SKM-1 (cell line): ENCODE measurements around the gene PRPF8.

Experiments
- DNase-seq: peaks from one replicate; lab custom pipeline; 2025; ENCODE audit not compliant: unreplicated experiment; lab: John Stamatoyannopoulos, UW

The PRPF8 gene

DNA sequence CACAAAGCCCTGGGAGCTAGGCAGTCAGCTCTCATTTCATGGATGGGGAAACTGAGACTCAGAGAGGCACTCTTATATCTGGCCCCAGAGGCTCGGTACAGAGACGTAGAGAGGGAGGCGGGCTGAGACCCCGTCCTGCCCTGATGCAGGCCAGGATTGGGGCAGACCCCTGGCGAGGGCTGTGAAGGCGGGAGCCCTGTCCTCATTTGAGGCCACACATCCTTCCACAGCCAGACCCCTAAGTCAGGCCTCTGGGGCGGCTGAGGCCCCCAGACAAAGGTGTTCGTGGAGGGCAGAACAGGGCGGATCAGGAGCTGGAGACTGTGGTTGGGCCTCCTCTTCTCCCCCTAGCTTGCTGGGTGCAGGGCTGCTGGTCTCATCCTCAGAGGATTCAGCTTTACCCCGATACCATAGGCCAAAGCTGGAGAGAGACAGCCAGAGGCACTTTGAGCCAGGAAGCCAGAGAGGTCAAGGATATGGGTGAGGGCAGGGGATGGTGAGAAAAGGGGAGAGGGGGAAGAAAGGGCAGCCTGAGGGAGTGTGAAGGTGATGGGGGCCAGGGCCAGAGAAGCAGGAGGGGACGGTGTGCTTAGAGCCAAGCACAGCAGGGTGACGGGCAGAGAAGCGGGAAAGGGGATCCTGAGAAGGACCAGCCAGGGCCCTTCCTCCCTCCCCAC lies 38.3 kb downstream of the PRPF8 start:
- DNase-seq = no peak

DNA sequence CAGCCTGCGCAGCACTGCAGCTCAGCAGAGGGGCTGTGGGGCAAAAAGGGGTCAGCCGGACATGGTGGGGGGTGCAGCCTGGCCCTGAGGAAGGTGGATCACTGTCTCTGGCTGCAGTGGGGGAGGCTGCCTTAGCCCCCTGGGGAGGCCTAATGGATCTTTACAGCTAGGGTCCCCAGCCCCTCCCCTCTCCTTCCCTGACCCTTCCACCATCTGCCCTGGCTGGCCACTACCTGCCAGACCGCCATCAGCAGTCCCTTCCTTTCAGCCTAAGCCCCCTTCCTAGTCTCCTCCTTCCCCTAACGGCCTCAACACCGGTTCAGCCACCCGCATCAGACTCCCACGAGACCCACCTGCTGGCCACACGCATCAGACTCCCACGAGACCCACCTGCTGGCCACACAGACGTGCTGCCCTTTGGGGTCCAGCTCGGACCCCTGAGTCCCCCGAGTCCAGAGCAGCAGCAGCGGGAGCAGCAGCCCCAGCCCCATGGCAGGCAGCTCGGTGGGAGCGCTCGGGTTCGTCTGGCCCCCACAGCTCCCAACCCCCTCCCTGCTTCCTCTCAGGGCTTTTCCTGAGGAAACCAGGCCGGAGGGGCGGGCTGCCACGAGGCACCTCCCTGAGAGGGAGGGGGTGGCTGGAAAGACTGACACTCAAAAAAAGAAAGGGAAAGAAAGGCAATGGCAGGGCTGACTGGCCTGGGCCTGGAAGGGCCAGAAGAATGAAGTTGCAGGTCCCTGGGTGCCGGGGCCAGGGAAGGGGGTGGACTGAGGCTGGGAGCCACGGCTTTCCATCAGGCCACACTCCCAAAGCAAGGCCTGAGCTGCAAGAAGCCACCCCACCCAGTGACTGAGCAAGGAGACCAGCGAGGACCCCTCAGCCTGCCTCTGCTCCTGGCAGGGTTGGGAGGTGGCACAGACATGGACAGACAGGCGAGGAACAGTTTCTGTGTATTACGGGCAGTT lies 39.2 kb downstream of the PRPF8 start, which contains the start of gene SCARF1:
Gene SCARF1, minus strand, starts transcription at position 526 of the 965 bp plus-strand sequence. Its CDS starts 35 bp downstream, at position 491.
- no peak for DNase-seq

DNA sequence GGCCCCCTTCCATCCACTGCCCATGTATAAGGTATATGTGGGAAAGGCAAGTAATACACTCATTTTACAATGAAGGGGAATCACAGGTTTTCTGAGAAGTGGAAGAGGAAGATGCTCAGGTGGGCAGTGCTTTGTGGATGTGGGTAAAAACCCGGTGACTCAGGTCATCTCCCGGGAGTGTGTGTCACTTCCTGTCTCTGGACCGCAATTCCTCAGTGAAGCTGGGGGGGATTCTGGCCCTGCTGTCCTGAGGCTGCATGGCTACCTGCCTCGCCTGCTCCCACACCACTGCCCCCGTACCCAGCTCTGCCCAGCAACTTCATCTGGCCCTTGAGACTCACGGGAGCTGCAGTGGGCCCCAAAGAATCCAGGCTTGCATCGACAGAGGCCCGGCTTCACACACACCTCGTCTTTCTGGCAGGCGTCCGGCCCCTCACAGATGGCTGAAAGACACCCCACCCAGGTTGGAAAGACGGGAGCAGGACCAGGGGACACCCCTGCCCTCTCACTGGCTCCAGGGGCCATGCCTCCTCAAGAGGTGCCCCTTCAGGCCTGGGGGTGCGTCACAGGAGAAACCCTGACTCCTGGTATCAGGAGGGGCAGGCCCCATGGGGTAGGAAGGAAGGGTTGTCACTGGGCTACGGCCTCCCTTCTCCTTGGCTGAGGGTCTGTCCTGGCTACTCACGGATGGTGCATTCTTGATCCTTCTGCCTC lies 40.0 kb downstream of the PRPF8 start:
- DNase-seq = no peak

DNA sequence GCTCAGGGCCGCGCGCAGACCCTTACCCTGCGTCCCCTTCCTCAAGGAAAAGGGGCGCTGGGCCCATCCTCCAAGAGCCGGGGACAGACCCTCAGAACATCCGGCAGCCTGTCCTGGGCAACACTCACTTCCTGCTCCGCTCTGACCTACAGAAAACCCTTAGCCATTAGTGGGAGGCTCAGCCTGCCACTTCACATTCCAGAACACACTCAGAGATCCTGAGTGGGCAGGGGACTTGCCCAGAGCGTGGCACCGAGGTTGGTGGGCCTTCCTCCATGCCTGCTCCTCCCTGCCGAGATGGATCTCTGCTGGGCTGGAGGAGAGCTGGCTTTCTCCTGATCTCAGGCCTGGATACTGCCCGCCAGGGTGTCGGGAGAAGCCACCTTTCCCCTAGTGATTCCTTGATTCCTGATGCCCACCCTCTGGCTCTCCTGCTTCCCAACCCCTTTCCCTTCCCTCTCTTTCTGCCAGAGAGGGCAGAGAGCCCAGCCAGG lies 40.6 kb downstream of the PRPF8 start:
- DNase-seq = no peak

DNA sequence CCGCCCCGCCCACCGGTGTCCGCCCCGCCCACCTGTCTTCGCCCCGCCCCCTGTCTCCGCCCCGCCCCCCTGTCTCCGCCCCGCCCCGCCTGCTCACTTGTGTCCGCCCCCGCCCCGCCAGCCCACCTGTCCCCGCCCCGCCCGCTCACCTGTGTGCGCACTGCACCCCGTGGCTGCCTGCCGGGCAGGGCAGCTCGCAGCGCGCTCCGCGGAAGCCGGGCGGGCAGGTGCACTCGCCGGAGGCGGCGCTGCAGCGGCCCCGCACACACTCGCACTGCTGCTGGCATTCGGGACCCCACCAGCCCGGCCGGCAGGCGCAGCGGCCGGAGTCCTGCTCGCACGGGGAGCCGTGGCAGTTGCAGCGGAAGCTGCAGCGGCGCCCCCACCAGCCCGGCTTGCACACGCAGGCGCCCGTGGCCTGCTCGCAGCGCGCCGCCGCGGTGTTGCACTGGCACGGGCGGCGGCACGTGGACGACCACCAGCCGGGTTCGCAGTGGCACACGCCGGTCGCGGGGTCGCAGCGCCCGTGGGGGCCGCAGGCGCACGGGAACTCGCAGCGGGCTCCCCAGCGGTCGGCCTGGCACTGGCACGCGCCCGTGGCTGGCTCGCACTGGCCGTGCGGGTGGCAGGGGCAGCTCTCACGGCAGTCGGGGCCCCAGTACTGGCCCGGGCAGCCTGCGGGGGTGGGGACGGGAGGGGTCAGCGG lies 41.2 kb downstream of the PRPF8 start:
- DNase-seq = no peak

DNA sequence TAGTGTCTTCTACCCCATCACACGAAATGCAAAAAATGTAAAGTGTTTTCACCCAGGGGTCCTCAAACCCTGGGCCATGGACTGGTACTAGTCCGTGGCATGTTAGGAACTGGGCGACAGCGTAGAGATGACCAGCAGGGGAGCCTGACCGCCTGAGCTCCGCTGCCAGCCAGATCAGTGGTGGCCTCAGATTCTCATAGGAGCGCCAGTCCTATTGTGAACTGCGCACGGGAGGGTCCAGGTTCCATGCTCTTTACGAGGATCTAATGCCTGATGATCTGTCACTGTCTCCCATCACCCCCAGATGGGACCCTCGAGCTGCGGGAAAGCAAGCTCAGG lies 43.6 kb downstream of the PRPF8 start:
- no peak for DNase-seq

DNA sequence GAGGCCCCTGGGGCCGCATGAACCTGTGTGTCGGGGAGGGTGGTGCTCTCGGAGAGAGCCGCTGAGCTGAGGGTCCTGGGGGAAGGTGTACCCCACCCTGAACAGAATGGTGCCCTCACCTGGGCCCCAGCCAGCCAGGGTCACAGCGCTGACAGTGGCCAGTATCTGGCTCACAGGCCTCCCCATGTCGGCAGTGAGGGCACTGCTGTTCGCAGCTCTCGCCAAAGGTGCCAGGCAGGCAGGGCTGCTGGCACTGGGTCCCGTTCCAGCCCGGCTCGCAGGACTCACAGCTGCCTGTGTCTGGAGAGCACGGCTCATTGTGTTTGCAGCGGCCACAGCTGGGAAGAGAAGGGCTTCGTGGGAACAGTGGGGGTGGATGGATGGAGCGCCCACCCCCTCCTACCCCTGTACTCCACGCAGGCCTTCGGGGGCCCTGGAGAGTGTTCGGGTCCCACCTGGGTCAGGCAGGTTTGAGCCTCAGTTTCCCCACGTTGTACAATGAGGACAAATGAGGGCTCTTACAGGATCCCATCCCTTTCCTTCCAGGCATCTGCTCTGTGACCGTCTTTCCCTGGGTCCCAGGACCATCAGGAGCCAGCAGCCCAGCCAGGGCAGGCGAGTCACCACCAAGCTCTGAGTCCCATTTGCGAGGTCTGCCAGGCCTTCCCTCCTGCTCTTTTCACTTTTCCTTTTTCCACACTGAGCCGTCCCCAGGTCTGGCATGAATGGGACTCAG lies 44.2 kb downstream of the PRPF8 start:
- no peak for DNase-seq

DNA sequence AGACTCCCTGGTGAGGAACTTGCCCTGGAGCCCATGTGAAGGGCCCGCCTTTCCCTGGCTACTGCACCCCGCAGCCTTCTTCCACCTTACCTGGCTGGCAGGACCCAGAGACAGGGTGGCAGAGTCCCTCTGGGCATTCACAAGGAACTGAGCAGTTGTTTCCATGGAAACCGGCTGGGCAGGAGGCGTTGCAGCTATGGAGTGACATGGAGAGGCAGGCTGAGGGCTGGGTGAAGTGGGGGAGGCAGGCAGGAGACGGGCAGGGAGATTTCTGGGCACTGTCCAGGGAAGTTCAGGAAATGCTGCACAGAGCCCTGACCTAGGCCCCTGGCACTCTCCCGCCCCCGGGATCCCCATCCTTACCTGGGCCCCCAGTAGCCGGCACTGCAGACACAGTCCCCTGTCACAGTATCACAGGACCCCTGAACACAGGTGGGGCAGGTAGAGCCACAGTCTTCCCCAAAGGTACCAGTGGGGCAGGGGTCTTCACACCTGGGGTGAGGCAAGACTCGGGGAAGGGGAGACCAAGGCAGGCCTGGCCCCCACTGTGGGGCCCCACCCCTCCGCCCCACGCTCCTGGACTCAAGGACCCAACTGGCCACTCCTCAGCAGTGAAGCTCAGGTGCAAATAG lies 45.0 kb downstream of the PRPF8 start:
- DNase-seq = no peak

DNA sequence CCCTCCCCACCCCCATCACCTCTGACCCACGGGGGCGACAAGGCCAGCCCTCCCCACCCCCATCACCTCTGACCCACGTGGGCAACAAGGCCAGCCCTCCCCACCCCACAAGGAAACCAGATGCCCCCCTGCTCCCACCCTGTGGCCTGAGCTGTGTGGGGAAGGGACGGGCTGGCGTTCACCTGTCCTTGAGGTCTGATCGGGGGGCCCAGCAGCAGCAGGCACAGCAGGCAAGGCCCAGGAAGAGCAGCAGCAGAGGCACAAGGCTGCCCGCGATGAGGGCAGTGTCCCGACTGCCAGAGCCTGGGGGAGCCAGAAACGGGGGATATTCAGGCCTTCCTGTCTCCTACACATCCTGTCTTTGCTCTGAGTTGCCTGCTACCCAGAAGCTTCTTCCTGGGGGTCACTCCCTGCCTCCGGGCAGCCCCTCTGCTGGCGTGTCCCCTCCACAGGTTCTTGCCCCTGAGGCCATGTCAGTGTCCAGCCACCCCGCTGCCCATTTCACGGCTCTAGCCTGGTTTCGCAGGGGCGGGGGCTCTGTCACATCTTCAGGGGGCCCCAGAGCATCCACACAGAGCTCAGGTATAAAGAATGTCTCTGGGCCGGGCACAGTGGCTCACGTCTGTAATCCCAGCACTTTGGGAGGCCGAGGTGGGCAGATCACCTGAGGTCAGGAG lies 45.9 kb downstream of the PRPF8 start:
- no peak for DNase-seq

DNA sequence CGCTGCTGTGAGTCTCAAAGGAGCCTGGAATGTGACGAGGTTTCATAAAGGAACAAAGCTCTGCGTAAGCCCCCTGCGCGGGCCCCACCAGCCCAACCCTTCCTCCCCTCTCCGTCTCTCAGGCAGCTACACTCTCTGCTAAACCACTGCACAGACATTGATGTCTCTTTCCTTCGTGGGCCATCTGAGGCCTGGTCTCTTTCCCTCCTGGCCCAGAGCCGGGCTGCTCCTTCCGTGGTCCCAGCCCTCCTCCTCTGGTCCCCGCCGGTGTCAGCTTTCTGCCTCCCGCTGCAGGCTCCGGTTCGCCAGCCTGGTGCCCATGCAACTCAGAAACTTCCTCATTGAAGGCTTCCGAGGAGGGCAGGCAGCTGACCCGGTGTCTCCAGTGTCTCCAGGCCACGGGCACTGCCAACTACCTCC lies 46.5 kb downstream of the PRPF8 start:
- no peak for DNase-seq

DNA sequence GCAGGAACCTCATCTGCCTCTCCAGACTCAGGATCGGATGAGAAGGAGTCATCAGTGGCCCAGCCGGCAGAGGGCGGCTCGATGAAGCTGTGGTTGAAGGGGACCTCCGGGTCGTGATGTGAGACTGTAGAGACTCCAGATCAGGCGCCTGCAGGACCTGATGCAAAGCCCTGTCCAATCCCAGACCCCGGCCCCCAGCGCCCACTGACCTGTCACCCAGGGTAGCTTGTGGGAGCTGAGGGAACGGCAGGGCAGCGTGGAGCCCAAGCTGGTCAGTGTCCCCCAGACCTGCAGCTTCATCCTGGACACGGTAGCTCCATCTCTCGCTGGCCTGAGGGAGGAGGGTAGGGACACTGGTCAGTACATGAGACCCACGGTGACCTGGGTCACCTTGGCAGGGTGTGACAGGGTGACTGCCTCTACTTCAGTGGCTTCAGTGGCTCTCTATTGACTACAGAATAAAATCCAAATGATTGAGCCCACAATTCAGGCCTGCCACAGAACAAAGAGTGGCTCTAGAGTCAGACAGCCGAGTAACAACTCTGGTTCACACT lies 47.9 kb downstream of the PRPF8 start:
- no peak for DNase-seq

DNA sequence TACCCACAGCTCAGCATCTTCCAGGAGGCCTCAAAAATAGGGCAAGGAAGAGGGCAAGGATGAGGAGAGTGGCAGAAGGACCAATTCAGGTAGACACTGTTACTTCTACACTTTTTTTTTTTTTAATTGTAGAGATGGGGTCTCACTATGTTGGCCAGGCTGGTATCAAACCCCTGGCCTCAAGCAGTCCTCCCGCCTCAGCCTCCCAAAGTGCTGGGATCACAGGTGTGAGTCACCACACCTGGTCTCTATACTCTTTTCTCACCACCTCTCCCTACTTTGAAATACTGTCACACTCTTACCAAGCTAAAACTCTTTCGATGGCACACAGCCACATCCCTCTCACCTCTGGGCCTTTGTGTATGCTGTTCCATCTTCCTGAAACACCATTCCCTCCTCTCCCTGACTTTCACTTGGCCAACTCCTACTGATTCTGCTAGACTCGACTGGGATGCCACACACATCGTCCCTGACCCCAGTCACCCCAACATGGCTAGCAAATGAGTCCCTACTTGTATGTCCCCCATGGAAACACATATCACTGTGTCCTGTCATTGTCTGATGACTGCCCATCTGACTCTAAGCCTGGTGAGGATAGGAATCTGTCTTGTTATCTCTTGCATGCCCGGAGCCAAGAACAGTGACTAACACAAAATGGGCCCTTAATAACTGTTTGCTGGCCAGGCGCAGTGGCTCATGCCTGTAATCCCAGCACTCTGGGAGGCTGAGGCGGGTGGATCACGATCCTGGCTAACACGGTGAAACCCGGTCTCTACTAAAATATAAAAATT lies 48.8 kb downstream of the PRPF8 start:
- DNase-seq = no peak

DNA sequence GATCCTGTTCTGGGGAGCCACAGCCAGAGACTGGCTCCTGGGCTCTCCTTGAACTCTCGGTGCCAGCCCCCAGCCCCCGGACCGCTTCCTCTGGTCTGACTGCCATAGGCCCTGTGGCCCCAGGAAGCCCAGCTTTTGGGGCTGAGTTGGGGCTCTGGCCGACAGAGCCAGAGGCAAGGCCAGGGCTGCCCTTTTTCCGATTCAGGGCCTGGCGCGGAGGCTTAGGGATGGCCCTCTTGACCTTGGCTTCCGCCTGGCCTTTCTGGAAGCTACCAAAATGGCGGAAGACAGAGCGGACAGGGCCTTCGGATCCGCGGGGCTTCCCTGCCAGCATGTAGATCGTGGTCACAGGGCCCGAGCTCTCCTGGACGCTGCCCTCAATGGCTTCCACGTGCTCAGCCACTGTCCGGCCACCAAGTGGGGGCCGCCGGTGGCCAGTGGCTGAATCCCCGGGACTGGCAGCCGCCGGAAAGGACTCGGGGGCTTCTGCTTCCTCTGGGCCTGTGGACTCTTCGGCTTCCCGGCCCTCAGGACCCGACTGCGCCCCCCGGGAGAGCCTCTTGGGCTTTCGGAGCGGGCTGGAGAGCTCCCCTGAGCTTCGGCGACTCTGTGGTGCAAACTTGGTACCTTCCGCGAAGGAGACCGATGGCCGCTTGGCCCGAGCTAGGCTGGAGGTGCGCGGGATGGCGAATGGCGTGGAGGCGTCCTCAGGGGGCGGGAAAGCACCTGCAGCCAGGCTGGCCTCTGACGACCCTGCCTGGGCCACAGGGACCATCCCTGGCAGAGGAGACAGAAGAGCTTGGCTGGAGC lies 49.6 kb downstream of the PRPF8 start:
- no peak for DNase-seq

DNA sequence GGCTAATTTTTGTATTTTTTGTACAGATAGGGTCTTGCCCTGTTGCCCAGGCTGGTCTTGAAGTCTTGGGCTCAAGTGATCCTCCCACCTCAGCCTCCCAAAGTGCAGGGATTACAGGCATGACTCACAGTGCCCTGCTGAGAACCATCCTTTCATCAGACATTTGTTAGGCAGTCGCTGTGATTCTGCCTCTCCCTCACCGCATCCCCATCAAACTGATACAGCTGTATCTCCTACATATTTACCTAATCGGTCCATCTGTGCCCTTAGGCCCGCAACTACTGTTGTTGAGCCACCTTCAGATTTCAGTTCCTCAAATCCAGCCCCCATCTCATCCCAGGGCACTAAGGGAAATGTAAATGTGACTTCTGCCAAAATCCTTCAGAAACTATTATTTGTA lies 54.0 kb downstream of the PRPF8 start:
- no peak for DNase-seq

DNA sequence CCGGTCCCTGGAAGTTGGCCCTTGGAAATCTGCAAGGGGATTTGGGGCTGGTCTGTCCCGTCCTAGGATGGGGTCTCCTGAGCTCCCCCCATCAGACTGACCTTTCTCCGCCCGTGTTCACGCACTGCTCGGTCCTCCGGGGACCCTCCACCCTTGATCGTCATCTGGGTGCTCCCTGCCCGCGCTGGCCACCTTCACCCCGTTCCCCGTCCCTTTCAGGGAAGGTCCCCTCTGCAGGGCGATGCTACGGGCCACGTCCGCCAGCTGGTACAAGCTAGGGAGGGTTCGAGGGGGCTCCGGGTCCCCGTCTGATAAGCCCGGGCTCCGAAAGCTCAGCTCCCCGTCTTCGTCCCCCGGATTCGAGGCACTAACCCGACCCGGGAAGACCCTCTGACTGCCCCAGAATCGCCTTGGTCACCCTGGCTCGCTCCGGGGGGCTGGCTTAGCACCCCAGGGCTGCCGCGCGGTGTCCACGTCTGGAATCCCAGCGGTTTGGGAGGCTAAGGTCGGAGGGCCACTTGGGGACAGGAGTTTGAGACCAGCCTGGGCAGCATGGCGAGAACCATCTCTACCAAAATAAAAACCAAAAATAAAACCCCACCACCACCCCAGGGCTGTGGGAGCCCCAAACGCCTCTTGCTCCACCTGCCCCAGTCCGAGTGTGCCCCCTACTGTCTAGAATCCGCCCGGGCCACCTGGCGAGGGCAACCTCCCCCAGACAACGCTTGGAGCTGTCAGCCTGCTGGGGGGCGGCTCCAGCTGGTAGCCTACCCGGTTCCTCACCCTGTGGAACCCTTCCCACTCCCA lies 55.0 kb downstream of the PRPF8 start:
- no peak for DNase-seq

DNA sequence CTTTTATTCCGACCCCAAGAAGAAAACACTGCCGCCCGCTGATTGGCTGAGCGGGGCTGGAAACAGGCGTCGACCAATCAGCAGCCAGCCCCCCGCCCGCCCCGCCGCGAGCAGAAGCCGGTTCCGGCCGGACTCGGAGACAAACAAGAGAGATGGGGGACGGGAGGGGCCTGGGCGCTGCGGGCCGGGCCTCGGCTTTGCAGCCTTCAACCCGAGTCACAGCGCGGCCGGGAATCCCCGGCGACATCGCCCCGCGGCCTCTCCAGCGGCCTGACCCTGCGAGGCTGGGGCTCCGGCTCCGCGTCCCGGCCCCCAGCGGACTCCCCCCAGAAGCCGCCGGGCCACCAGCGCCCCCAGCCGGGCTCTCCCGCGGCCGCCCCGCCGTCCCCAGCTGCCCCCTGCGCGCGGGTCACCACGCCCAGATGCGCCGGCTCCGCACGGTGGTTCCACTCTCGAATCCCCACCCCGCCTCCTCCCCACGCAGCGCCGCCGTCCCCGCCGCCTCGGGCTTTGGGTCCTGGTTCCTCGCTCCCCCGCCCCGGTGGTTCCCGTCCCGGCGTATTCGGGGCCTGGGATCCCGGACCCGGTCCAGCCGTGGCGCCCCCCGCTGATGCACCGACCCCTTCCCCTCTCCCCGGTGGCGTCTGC lies 55.7 kb downstream of the PRPF8 start:
- peak; percentile 28 for DNase-seq
